M059J (cell line): ENCODE data around the gene CRIM1. TPM values are rescaled to one million over a fixed set of nuclear protein-coding genes. Genes with fewer than 3 reads are reported as not detected.

Experiments
- DNase-seq: peaks from one replicate; pipeline ENCODE4 v3.0.0-alpha.2; 2012; ENCODE audit warnings: low read depth
- total RNA-seq: library from RNA; depleted of rRNA; stranded (reverse); fragments of >200 nt; shearing (Covaris generic); gene quantifications from 2 replicates; pipeline ENCODE4 v1.2.3, GENCODE V29; 2014; rRNA removed

Gene CRIM1
- total RNA-seq, 1 experiment from 2014 or later = 186 TPM

GRCh38 chr2:36577884-36578283 is 222.3 kb downstream of the CRIM1 start:
- DNase-seq = no peak

DNA sequence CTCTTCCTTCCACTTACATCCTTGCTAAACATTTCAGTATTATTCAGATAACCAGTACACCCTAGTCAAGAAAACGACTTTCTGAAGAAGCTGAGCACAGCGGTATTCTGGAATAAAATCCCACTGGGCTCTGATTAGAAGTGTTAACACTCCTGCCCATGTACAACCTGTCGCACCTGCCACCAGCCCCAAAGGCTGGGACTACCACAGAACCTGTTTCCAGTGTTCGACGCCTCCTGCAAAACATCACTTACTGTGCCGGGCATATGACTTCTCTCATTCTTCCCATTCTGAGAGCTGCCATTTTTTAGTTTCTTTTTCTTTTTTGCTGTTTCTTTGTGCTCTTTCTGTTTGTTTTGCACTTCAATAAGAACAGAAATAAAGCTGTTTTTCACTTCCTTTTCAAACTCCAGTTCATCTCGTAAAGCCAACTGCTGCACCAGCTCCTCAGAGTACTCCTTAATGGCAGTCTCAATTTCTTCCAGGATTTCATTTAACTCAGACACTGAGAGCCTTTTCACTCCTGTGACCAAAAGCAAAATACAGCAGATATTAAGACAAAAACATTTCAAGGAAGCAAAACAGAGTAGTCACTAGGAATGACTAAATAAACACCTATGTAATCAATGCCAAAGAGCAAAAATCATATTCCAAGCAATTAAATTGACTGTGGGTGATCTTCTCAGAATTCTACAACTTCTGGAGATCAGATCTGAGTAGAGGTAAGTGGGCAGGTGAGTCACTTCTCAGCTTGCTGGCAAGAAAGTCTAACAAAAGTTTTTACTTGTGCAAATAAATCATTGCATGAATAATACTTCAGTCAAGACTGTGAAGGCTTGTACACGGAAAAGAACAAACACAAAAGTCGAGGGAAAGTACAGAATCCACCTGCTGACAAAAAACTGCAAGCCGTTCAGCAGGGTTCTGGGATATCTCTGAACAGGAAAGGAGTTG is 223.0 kb downstream of the CRIM1 start:
- DNase-seq = peak; percentile 72

- no peak for DNase-seq
These were observed 223.7 kb downstream of the CRIM1 start for GRCh38 chr2:36579297-36579664.

DNA sequence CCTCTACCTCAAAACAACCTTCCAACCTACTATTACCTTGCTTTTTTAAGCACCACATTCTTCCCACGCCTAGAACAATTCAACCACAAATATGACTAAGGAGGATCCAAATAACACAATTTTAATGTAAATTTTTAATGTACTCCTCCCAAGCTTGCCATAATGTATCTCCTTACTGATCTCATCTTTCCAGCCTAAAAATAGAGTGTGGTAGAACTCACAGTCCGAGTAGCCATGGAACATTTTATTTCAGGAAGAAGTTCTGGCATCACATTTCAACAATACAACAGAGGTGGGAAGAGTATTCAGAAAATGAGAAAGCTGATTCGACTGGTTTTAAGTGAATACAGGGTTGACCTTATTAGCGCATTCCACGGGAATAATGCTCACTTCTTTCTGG is 227.0 kb downstream of the CRIM1 start:
- no peak for DNase-seq

DNA sequence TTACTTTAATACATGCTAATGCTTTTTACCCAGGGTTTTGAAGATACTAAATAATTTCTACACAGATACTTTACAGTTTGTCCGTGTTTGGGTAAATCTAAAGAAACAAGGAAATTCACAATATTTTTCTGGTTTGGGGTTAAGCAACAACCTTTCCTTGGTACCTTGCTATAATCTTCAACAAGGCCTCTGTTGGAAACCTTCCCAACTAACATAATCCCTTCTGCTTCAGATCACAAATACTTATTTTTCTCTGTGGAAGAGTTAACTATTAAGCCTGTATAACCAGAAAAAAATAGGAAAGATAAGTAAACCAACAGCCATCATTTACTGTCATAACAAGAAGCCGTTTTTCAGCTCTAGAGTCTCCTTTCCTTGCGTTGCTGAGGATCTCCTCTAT is 227.4 kb downstream of the CRIM1 start:
- no peak for DNase-seq

DNA sequence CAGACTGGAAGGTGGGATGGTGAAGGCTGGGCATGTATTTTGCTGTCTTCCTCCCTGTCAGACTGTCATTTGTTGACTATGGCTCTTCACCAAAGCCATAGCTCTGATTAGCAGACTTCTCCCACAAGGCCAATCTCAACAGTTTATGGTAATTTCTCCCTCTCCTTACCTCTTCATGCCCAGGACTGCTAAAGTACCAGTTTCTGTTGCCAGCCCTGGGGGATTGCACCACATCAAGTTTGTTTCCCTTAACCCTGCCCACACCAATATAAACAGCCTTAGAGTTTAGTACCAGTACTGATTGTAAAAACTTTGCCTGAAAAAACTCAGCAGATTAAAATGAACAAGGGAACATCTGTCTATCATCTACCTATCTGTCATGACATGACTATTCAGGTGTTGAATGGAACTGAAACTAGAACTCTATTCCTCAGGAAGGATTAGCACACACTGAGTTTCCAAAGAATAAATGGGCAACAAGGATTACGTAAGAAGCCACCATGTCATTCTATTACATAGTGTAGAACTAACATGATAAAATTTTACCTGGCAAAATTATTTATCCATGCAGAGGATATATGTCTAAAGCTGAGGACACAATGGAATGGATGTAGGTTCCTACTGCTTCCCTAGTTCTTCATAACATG is 228.7 kb downstream of the CRIM1 start:
- DNase-seq = no peak

DNA sequence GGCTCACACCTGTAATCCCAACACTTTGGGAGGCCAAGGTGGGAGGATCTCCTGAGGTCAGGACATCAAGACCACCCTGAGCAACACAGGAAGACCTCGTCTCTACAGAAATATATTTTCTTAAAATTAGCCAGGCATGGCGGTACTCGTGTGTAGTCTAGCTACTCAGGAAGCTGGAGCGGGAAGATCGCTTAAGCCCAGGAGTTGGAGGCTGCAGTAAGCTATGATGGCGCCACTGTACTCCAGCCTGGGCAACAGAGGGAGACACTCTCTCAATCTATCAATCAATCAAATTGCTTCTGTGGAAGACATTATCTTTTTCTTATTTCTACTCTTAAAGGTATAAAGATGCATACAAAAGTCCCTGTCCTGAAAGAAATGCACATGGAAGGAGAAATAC is 231.1 kb downstream of the CRIM1 start:
- DNase-seq = no peak

DNA sequence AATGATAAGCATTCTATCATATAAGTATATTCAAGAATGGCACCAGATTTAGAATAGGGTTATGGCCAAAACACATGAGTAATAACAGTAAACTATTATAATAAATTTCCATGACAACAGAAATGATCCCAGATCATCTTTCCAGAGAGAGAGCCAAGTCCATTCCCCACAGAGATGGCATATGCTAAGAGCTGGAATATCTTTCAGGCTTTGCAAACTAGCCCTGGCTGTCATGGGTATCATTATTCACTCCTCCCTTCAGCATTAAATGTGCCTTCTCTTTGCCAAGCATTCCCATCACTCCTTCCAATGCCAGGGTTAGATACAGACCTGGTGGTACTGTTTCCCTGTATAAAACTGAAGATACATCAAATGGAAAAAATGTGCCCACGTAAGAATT is 231.5 kb downstream of the CRIM1 start:
- no peak for DNase-seq

GRCh38 chr2:36587556-36587955 is 232.0 kb downstream of the CRIM1 start:
- no peak for DNase-seq

DNA sequence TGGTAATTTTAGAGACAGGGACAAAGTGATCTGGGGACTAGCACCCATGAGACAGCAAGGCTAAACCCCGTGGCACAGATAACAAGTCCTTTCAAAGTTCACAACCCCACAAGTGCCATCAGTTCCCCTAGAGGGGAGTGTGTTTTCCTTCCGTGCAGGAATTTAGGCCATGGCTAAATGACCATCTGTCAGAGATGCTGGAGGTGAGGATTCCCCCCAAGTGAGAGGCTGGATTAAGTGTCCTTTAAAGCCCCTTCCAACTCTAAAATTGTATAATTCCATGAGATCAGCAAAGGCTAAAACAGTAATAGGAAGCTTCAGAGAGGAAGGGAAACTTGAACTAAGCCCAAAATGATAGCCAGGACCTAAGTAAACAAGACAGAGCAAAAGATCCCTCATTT is 233.7 kb downstream of the CRIM1 start:
- DNase-seq = no peak

DNA sequence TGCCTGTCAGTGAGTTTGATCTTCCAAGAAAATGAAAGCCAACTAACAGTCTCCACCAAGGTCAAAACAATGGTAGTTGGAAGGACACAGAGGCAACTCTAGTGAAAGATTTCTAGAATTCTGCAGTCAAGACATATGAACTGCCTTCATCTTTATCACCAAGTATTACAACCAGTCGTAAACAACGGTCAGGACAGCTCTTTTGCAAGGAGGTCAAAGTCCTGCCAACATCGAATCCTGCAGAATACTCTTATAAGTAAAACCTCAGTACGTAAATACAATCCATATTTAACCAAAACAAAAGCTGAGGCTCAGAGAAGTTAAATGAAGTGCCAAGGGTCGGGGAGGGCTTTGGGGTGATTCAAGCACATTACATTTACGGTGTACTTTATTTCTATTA is 239.3 kb downstream of the CRIM1 start:
- DNase-seq = no peak

DNA sequence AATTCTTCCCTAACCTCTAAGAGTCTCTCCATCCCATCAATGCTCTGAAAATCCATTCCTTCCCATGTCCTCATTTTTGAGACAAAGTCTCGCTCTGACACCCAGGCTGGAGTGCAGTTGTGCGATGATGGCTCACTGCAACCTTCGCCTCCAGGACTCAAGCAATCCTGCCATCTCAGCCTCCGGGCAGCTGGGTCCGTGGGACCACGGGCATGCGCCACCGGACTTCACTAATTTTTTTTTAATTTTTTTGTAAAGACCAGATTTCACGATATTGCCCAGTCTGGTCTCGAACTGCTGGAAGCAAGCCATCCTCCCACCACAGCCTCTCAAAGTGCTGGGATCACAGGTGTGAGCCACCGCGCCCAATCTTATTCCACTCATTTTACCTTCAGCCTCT is 240.8 kb downstream of the CRIM1 start:
- DNase-seq = no peak

- DNase-seq = no peak
These were observed 241.5 kb downstream of the CRIM1 start for GRCh38 chr2:36597003-36597531.

GRCh38 chr2:36597532-36598377 is 242.2 kb downstream of the CRIM1 start, which contains the start of gene FEZ2:
Gene FEZ2, minus strand, starts transcription at chr2:36598168. Its CDS starts 26 bp downstream, at chr2:36598142.
- peak; percentile 81 for DNase-seq

Other genes starting within 250 kb of the CRIM1 start
- 103 and 153 TPM in 2 replicates for gene FEZ2, start 242.4 kb downstream of the CRIM1 start, total RNA-seq